GM23248 (cell line): ENCODE data around the gene RPS5.

Experiments
- EZH2 ChIP-seq: fragments of 200-600 bp; sonication (generic); IDR thresholded peaks from 2 replicates; pipeline ENCODE4 v1.6.1; 2018; ENCODE audit warnings: antibody characterized with exemption, mild to moderate bottlenecking; ENCODE audit not compliant: insufficient read depth, poor library complexity, severe bottlenecking
- EZH2phosphoT487 ChIP-seq: fragments of 200-600 bp; sonication (generic); IDR thresholded peaks from 2 replicates; pipeline ENCODE4 v1.6.1; 2018; ENCODE audit warnings: antibody characterized with exemption, moderate library complexity, mild to moderate bottlenecking, low read depth; ENCODE audit not compliant: insufficient read depth

DNA sequence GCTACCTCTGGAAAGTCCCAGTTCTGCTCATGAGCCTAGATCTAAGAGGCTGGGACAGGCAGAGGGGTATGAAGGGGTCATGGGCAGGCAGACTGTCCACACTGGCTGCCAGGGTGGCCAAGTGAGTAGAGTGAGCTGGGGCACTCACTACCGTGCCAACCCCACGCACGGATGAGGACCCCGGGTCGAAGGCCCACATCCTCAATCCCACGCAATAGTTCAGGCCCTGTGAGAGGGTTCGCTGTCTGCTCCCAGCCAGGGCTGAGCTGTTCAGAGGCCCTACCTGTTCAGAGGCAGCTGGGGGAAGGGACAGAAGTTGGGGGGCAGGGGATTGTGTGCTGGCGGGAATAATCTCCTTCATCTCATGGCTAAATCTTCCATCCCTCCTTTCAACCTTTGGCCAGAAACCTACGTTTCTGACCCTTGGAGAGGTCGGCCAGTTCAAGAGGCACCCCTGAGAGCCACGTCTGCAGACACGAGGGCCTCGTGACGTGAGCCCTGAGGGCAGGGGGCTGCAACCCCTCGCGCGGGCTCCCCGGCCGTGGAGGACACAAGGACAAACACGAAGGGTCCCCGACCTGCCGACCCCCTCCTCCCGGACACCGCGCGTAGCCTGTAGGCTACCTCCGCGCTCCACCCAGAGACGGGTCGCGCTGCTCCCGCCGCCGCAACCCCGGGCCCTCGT lies 1.0 kb upstream of the RPS5 start:
- TF ChIP-seq EZH2phosphoT487 (no peak), EZH2 (no peak)
